Stimulated activated CD4-positive, alpha-beta T cell treated with anti-CD3 and anti-CD28 coated beads, TNF-alpha, amount 100 ng/mL, for 48 hours (primary cell): ENCODE data around the gene SGPP1.
"Not testable (repeated sequence)": the region's sequence is repeated elsewhere in the genome, so short reads cannot be mapped to it uniquely, and the experiment has no call there.

ENCODE experiments used
- DNase-seq, 3 donors: peaks; one replicate each; pipeline ENCODE4 v3.0.0-alpha.2; 2020; ENCODE audit warnings: low read depth in 3 of 3

The SGPP1 gene

GRCh38 chr14:63638493-63638892 lies 89.4 kb downstream of the SGPP1 start:
- DNase-seq, result no peak

DNA sequence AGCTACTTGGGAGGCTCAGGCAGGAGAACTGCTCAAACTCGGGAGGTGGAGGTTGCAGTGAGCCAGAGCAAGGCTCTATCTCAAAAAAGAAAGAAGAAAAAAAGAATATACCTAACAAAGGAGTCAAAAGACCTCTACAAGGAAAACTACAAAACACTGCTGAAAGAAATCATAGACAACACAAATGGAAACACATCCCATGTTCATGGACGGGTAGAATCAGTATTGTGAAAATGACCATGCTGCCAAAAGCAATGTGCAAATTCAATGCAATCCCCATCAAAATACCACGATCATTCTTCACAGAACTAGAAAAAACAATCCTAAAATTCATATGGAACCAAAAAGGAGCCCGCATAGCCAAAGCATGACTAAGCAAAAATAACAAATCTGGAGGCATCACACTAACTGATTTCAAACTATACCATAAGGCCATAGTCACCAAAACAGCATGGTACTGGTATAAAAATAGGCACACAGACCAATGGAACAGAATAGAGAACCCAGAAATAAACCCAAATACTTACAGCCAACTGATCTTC lies 91.7 kb downstream of the SGPP1 start:
- not testable (repeated sequence) for DNase-seq
